GM19455 (cell line): ENCODE results near the gene NEAT1.

Experiments used
- ATAC-seq: cut with Tn5 transposase; IDR thresholded peaks from one replicate; pipeline ENCODE4 v1.9.1; 2021; ENCODE audit not compliant: unreplicated experiment

NEAT1 gene

GRCh38 chr11:65478388-65479183 lies 56.0 kb downstream of the NEAT1 start:
- ATAC-seq: no peak

- no peak for ATAC-seq
Measured at GRCh38 chr11:65479184-65480145, 56.9 kb downstream of the NEAT1 start.

- ATAC-seq: no peak
Measured at GRCh38 chr11:65482306-65482850, 59.8 kb downstream of the NEAT1 start.

GRCh38 chr11:65485920-65486219 lies 63.3 kb downstream of the NEAT1 start:
- no peak for ATAC-seq

GRCh38 chr11:65486570-65487466 lies 64.2 kb downstream of the NEAT1 start:
- no peak for ATAC-seq

GRCh38 chr11:65487467-65488272 lies 65.1 kb downstream of the NEAT1 start:
- no peak for ATAC-seq

- ATAC-seq: no peak
Measured at GRCh38 chr11:65488273-65489034, 65.9 kb downstream of the NEAT1 start.

GRCh38 chr11:65489035-65489705 lies 66.6 kb downstream of the NEAT1 start:
- ATAC-seq: no peak

- no peak for ATAC-seq
Measured at GRCh38 chr11:65489706-65490320, 67.2 kb downstream of the NEAT1 start.

GRCh38 chr11:65491163-65491465 lies 68.5 kb downstream of the NEAT1 start:
- no peak for ATAC-seq

GRCh38 chr11:65491614-65492386 lies 69.2 kb downstream of the NEAT1 start:
- no peak for ATAC-seq

GRCh38 chr11:65492387-65492636 lies 69.7 kb downstream of the NEAT1 start:
- ATAC-seq: no peak

- no peak for ATAC-seq
Measured at GRCh38 chr11:65492637-65493366, 70.2 kb downstream of the NEAT1 start.

- ATAC-seq: no peak
Measured at GRCh38 chr11:65493367-65494176, 71.0 kb downstream of the NEAT1 start.
